ENCODE measurements around the gene TGIF2.
"Not testable (repeated sequence)": the region's sequence is repeated elsewhere in the genome, so short reads cannot be mapped to it uniquely, and the experiment has no call there.

The TGIF2 gene

GRCh38 chr20:36614781-36615557, 41.6 kb downstream of the TGIF2 start:
- no peak for DNase-seq (ENCODE audit: low read depth)

GRCh38 chr20:36620917-36621316, 47.5 kb downstream of the TGIF2 start:
- DNase-seq (ENCODE audit: low read depth): no peak

GRCh38 chr20:36623444-36623843, 50.0 kb downstream of the TGIF2 start:
- no peak for DNase-seq (ENCODE audit: low read depth)

- DNase-seq (ENCODE audit: low read depth): no peak
These were observed 50.9 kb downstream of the TGIF2 start for GRCh38 chr20:36624068-36624943.

GRCh38 chr20:36624944-36625324, 51.5 kb downstream of the TGIF2 start:
- DNase-seq (ENCODE audit: low read depth): no peak

- no peak for DNase-seq (ENCODE audit: low read depth)
These were observed 54.7 kb downstream of the TGIF2 start for GRCh38 chr20:36628076-36628475.

- no peak for DNase-seq (ENCODE audit: low read depth)
These were observed 56.6 kb downstream of the TGIF2 start for GRCh38 chr20:36629719-36630681.

GRCh38 chr20:36631646-36632045, 58.2 kb downstream of the TGIF2 start:
- no peak for DNase-seq (ENCODE audit: low read depth)

- no peak for DNase-seq (ENCODE audit: low read depth)
These were observed 58.7 kb downstream of the TGIF2 start for GRCh38 chr20:36632147-36632486.

GRCh38 chr20:36632487-36633284, 59.3 kb downstream of the TGIF2 start:
- no peak for DNase-seq (ENCODE audit: low read depth)

GRCh38 chr20:36633285-36633772, 59.9 kb downstream of the TGIF2 start:
- DNase-seq (ENCODE audit: low read depth): no peak

GRCh38 chr20:36634342-36634741, 60.9 kb downstream of the TGIF2 start:
- DNase-seq (ENCODE audit: low read depth): no peak

- not testable (repeated sequence) for DNase-seq (ENCODE audit: low read depth)
These were observed 65.5 kb downstream of the TGIF2 start for GRCh38 chr20:36638876-36639400.

- no peak for DNase-seq (ENCODE audit: low read depth)
These were observed 68.1 kb downstream of the TGIF2 start for GRCh38 chr20:36641506-36641843.

GRCh38 chr20:36642136-36642535, 68.7 kb downstream of the TGIF2 start:
- no peak for DNase-seq (ENCODE audit: low read depth)
